Erythroblast (primary cell): Measurements from ENCODE around the gene MEMO1.
A peak's percentile ranks its signal among the peaks of the same experiment; 100 is the strongest.
"Not testable (repeated sequence)": the region's sequence is repeated elsewhere in the genome, so short reads cannot be mapped to it uniquely, and the experiment has no call there.

ENCODE experiments used
- DNase-seq, 2 experiments: peaks; one replicate each; lab custom pipeline; 2025; lab: John Stamatoyannopoulos, UW
- GATA1 ChIP-seq: IDR thresholded peaks from 2 replicates; pipeline ENCODE4 v1.6.1; 2011; ENCODE audit warnings: low read depth, mild to moderate bottlenecking, control low read depth, low read length, moderate library complexity
- POLR2A ChIP-seq: IDR thresholded peaks from 2 replicates; pipeline ENCODE4 v1.6.1; 2011; ENCODE audit warnings: mild to moderate bottlenecking, low read length

Gene MEMO1

DNA sequence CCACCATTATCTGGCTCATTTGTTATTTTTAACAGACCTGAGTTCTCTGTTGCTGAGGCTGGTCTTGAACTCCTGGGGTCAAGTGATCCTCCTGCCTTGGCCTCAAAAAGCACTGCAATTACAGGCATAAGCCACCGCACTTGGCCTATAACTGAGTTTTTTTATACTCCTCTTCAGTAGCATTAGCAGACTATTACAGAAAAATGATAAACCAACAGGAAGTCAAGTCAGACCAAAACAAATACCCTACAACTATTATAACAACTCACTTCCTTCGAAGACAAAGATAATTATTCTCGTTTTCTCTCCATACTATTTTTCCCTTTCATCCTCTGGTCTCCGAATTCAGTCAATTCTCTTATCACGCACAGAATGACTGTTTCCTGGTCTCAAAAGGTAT is 78.2 kb downstream of the MEMO1 start:
- no peak for DNase-seq
- TF ChIP-seq GATA1 (no peak), POLR2A (no peak)

DNA sequence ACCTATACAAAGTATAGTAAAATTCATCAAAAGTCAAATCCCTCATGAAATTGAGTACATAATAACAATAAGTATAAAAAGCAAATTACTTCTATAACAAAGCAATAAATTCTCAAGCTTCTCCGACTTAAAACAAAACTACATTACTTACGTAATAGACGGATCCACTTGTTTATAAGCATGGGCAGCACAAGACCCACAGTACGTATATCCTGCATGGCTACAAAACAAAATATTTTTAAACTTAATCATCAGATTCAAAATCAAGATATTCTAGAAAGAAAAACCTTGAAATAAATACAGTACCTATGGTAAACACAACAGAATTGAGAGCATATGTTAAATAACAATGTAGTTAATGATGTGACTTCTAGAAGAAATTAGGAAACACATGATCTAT is 78.9 kb downstream of the MEMO1 start:
- TF ChIP-seq POLR2A (no peak), GATA1 (no peak)

DNA sequence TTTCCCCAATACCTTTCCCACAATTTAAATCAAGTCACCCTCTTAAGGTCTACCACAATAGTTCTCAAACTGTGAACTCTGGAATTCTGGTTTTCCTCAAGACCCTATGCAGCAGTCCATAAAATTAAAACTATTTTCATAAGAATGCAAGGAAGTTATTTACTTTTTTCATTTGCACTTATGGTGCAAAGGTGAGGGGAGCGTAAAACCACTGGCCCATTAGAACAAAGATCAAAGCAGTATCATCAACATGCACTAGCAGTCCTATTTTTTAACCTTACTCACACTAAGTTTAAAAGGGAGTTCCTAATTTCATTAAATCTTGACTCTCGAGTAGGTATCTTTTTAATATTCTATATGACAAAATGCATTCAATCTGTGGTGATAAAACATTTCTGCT is 85.3 kb downstream of the MEMO1 start:
- DNase-seq, result no peak
- TF ChIP-seq GATA1 (no peak), POLR2A (no peak)

More for the DNA sequence above, 78.9 kb downstream of the MEMO1 start:
- DNase-seq, result no peak

DNA sequence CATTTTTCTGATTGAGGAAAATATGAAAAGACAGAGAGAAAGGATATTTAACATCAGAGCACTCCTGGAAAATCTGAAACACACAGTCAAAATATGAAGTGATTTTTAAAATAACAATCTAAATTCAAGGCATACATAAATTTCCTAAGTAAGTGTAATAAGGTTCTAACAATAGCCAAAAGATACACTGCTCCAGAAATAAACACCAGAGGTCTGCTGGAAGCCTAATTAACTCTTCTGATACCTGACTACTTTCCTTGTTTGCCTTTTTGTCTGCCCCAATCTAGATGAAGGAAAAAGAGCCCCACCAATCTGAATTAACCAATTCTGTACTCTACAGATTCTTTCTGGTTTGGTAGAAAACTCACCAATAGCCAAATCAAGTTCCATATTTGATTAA is 87.1 kb downstream of the MEMO1 start:
- no peak for TF ChIP-seq GATA1
- TF ChIP-seq POLR2A, result no peak
- no peak for DNase-seq

DNA sequence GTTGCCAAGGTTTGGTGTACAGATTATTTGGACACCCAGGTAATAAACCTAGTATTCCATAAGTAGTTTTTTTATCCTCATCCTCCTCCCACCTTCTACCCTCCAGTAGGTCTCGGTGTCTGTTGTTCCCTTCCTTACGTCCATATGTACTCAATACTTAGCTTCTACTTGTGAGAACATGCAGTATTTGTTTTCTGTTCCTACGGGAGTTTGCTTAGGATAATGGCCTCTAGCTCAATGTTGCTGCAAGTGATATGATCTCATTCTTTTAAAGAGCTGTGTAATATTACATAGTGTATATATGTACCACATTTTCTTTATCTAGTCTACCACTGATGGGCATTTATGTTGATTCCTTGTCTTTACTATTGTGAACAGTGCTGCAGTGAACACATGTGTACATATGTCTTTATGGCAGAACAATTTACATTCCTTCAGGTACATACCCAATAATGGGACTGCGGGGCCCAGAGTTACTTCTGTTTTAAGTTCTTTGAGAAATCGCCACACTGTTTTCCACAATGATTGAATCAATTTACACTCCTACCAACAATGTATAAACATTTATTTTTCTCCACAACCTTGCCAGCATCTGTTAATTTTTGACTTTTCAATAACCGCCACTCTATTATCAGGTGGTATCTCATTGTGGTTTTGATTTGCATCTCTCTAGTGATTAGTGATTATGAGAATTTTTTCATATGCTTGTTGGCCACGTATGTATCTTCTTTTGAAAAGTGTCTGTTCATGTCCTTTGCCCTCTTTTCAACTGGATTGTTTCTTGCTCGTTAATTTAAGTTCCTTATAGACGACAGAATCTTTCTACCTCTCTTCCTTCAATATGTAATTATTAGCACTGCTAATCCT is 88.0 kb downstream of the MEMO1 start:
- peak in 1 of 2 experiments; percentile 24 for DNase-seq

DNA sequence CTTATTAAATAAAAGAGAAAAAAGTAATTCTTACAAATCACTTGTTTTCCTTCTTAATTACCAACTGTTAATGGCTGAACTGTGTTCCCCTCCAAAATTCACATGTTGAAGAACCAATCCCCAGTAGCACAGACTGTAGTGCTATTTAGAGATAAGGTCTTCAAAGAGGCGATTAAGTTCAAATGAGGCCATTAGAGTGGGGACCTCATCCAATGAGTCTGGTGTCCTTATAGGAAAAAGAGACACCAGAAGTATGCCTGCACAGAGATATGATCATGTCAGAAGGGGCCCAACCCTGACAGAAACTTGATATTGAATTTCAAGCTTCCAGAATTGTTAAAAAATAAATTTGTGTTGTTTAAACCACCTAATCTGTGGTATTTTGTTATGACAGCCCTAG is 89.8 kb downstream of the MEMO1 start:
- no peak for TF ChIP-seq POLR2A

More for the DNA sequence above, 88.0 kb downstream of the MEMO1 start:
- no peak for TF ChIP-seq POLR2A
- TF ChIP-seq GATA1, result no peak

DNA sequence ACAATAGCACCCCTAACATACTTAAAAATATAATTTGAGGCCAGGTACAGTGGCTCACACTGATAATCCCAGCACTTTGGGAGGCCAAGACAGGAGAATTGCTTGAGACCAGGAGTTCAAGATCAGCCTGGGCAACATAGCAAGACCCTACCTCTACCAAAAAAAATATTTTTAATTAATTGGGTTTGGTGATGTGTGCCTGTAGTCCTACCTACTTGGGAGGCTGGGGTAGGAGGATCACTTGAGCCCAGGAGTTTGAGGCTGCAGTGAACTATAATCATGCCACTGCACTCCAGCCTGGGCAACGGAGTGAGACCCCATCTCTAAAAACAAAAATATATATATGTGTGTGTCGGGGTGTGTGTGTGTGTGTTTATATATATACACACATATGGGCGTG is 91.3 kb downstream of the MEMO1 start:
- no peak for DNase-seq
- no peak for TF ChIP-seq GATA1
- TF ChIP-seq POLR2A, result no peak

More for the DNA sequence above, 89.8 kb downstream of the MEMO1 start:
- DNase-seq, result peak; percentile 50 to 84

DNA sequence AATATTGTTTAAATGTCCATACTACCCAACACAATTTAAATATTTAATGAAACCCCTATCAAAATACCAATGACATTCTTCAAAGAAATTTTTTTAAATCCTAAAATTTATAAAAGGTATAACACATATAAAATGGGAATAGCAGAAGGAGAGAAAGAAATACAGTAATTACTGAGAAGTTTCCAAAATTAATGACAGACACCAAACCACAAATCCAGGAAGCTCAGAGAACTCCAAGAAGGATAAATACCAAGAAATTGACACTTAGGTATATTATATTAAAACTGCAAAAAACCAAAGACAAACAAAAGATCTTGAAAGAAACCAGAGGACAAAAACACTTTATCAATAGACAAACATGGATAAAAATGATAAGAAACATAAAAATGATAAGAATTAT is 101.1 kb downstream of the MEMO1 start:
- DNase-seq, result no peak
- no peak for TF ChIP-seq GATA1
- no peak for TF ChIP-seq POLR2A

DNA sequence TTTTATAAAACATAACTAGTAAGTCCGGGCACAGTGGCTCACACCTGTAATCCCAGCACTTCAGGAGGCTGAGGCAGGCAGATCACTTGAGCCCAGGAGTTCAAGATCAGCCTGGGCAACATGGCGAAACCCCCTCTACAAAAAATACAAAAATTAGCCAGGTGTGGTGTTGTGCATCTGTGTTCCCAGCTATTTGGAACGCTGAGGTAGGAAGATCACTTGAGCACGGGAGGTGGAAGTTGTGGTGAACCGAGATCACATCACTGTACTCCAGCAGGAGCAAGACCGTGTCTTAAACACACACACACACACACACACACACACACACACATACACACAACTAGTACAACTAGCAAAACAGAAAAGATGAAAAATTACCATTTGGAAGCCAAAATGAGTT is 103.3 kb downstream of the MEMO1 start:
- DNase-seq, result not testable (repeated sequence)

DNA sequence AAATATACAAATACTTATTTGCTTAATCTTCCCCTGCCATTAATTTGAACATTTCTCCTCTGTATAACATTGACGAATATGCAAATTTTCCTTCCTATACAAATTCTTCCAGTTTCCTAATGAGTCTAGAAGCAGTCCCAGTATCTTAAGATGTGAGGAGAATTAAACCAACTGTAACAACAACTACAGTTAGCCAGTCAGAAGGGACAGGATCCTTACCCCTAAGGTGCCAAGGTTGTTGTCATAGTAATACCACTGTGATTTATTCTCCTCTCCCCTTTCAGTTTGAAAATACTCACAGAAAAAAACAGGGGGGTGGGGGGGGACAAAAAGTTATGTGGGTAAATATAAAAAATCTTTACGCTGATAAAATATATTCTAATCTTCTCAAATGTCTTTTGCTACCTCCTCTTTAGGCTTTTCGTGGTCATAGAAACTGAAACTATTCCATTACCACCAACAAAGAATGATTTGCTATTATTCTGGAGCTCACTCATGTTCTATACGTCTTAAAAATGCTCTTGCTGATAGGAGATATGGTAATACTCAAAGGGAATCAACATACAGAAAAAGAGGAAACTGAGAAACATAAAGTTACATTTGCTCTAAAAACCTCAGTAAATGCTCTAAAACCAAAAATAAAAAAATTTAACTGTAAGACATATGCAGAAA is 107.6 kb downstream of the MEMO1 start:
- DNase-seq, result no peak
- TF ChIP-seq POLR2A (no peak), GATA1 (no peak)

DNA sequence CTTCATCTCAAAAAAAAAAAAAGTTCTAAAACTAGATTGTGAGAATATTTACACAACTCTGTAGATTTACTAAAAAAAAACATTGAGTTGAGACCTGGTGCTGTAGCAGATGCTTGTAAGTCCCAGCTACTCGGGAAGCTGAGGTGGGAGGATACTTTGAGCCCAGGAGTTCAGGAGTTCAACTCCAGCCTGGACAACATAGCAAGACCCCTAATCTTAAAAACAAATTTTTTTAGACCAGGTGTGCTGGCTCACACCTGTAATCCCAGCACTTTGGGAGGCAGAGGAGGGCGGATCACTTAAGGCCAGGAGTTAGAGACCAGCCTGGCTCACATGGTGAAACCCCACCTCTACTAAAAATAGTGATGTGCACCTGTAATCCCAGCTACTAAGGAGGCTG is 108.9 kb downstream of the MEMO1 start:
- DNase-seq, result no peak
- TF ChIP-seq GATA1 (no peak), POLR2A (no peak)

DNA sequence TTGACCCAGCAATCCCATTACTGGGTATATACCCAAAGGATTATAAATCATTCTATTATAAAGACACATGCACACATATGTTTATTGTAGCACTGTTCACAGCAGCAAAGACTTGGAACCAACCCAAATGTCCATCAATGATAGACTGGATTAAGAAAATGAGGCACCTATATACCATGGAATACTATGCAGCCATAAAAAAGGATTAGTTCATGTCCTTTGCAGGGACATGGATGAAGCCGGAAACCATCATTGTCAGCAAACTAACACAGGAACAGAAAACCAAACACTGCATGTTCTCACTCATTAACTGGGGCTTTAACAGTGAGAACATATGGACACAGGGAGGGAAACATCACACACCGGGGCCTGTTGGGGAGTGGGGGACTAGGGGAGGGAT is 110.7 kb downstream of the MEMO1 start:
- not testable (repeated sequence) for DNase-seq

DNA sequence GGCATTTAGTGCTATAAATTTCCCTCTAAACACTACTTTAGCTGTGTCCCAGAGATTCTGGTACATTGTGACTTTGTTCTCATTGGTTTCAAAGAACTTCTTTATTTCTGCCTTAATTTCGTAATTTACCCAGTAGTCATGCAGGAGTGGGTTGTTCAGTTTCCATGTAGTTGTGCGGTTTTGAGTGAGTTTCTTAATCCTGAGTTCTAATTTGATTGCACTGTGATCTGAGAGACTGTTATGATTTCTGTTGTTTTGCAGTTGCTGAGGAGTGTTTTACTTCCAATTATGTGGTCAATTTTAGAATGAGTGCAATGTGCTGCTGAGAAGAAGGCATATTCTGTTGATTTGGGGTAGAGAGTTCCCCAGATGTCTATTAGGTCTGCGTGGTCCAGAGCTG is 112.5 kb downstream of the MEMO1 start:
- not testable (repeated sequence) for DNase-seq

DNA sequence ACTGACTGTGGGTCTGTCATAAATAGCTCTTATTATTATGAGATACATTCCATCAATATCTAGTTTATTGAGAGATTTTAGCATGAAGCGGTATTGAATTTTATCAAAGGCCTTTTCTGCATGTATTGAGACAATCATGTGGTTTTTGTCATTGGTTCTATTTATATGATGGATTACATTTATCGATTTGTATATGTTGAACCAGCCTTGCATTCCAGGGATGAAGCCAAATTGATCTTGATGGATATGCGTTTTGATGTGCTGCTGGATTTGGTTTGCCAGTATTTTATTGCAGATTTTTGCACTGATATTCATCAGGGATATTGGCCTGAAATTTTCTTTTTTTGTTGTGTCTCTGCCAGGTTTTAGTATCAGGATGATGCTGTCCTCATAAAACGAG is 113.5 kb downstream of the MEMO1 start:
- not testable (repeated sequence) for DNase-seq

DNA sequence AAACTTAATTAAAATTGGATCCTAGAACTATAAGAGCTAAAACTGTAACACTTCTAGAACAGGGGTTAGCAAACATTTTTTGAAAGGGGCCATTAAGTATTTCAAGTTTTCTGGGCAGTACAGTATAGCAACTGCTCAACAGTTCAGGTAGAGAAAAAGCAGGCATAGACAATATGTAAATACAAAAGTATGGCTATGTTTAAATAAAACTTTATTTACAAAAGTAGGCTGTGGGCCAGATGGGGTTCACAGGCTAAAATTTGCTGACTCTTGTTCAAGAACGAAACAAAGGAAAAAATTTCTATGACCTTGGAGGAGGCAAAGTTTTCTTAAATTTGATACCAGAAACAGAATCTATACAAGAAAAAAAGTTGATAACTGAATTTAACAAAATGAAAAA is 114.5 kb downstream of the MEMO1 start:
- TF ChIP-seq GATA1 (no peak), POLR2A (no peak)
- no peak for DNase-seq

DNA sequence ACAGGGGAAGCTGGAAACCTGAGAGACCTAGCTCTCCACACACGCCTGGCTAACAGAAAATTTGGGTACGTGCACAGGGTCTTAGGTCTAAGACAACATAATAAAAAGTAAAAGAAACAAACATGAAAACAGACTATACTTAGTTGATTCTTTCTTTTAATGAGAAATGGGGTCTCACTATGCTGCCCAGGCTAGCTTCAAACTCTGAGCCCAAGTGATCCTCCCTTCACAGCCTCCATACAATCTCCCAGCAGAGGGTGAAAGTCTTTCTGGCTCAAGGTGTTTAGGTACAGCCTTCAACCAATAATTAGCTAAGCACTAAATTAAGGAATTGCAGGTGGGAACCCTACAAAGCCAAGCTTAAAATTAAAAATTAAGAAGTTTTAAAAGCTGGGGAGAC is 116.2 kb downstream of the MEMO1 start:
- TF ChIP-seq GATA1, result no peak
- no peak for TF ChIP-seq POLR2A
- DNase-seq, result no peak
